DND-41 (cell line): Measurements from ENCODE around the gene NF1.

Experiments
- ATAC-seq: fragments of 200-7000 bp; cut with Tn5 transposase; 3 replicates; pipeline ENCODE4 v1.9.1; 2021; ENCODE audit warnings: low read depth; ENCODE audit not compliant: insufficient read depth
- DNase-seq: peaks from one replicate; pipeline ENCODE4 v3.0.0-alpha.2; 2020
- H2AFZ ChIP-seq: 2 replicates; pipeline ENCODE4 v1.6.0; 2012; ENCODE audit warnings: low read depth, low read length
- H3K27ac ChIP-seq: 2 replicates; pipeline ENCODE4 v1.5.1; 2012; ENCODE audit warnings: low read length, inconsistent platforms
- H3K27me3 ChIP-seq: fragments of 200-600 bp; sonication (generic); 2 replicates; pipeline ENCODE4 v1.6.0; 2012; ENCODE audit warnings: low read length, mild to moderate bottlenecking, inconsistent platforms; ENCODE audit not compliant: insufficient read depth, poor library complexity
- H3K36me3 ChIP-seq: 2 replicates; pipeline ENCODE4 v1.5.1; 2012; ENCODE audit warnings: low read length, inconsistent platforms; ENCODE audit not compliant: insufficient read depth
- H3K4me1 ChIP-seq: 2 replicates; pipeline ENCODE4 v1.5.1; 2012; ENCODE audit warnings: mild to moderate bottlenecking, low read length; ENCODE audit not compliant: insufficient read depth
- H3K4me2 ChIP-seq: 2 replicates; pipeline ENCODE4 v1.6.0; 2012; ENCODE audit warnings: mild to moderate bottlenecking, moderate library complexity, low read length, inconsistent platforms; ENCODE audit not compliant: insufficient read depth
- H3K4me3 ChIP-seq, 2 experiments: fragments of 200-600 bp in 1 of 2; shearing (Covaris generic) in 1 of 2; 2 replicates each; pipeline ENCODE4 v1.5.1; 2012 to 2016; ENCODE audit warnings: inconsistent platforms in 2 of 2, low read length in 2 of 2, mild to moderate bottlenecking in 2 of 2, low read depth in 1 of 2, moderate library complexity in 1 of 2
- H3K79me2 ChIP-seq: 2 replicates; pipeline ENCODE4 v1.6.0; 2012; ENCODE audit warnings: low read length, inconsistent platforms; ENCODE audit not compliant: insufficient read depth
- H3K9ac ChIP-seq: 2 replicates; pipeline ENCODE4 v1.6.0; 2012; ENCODE audit warnings: low read depth, mild to moderate bottlenecking, inconsistent platforms, low read length, moderate library complexity
- H3K9me3 ChIP-seq: 2 replicates; pipeline ENCODE4 v1.5.1; 2012; ENCODE audit warnings: low read length, moderate library complexity, mild to moderate bottlenecking, inconsistent platforms; ENCODE audit not compliant: insufficient read depth, severe bottlenecking
- H4K20me1 ChIP-seq: 2 replicates; pipeline ENCODE4 v1.6.0; 2012; ENCODE audit warnings: low read length; ENCODE audit not compliant: insufficient read depth
- EZH2 ChIP-seq: IDR thresholded peaks from 3 replicates; pipeline ENCODE4 v1.6.1; 2012; ENCODE audit warnings: borderline replicate concordance, low read depth, mild to moderate bottlenecking, moderate library complexity, low read length, inconsistent platforms; ENCODE audit not compliant: severe bottlenecking
- TF ChIP-seq, protein P1 (sequence below): IDR thresholded peaks from 2 replicates; pipeline ENCODE4 v1.5.1; 2012; ENCODE audit warnings: borderline replicate concordance, low read length, moderate library complexity, mild to moderate bottlenecking; ENCODE audit not compliant: poor library complexity, severe bottlenecking; ENCODE audit errors: extremely low read depth

NF1 gene

DNA sequence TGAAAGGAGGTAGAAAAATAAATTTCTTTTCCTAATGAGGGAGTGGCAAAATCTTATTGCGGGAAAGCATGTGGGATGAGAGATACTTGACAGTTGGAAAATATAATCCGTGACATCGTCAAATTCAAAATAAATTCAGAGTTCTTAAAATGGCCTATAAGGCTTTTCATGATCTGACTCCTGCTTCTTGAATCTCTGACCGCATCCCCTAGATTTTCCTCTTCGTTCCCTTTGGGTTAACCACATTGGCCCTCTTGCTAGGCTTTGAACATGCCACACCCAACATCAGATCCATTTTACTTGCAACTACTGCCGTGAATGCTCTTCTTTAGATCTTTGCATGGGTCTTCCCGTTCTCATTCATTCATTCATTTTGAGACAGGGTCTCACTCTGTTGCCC, 50.1 kb downstream of the NF1 start:
- no peaks in the 10 kb centered on the region for H3K27me3 ChIP-seq
- H3K27ac ChIP-seq = no peak overlapping the region
- no peak overlapping the region for H2AFZ ChIP-seq
- H3K36me3 ChIP-seq = peaks cover 12% of the 10 kb centered on the region
- peaks cover 75% of the 10 kb centered on the region for H3K79me2 ChIP-seq
- no peak overlapping the region for H3K4me3 ChIP-seq
- no peaks in the 10 kb centered on the region for H3K9me3 ChIP-seq
- peaks cover 11% of the 10 kb centered on the region; the same call in 1 of the 2 replicates for H4K20me1 ChIP-seq
- DNase-seq (no peak), ATAC-seq (no peak)
- H3K9ac ChIP-seq = no peak overlapping the region
- H3K4me2 ChIP-seq = no peak overlapping the region
- no peaks in the 10 kb centered on the region for H3K4me1 ChIP-seq
- TF ChIP-seq, protein P1, sequence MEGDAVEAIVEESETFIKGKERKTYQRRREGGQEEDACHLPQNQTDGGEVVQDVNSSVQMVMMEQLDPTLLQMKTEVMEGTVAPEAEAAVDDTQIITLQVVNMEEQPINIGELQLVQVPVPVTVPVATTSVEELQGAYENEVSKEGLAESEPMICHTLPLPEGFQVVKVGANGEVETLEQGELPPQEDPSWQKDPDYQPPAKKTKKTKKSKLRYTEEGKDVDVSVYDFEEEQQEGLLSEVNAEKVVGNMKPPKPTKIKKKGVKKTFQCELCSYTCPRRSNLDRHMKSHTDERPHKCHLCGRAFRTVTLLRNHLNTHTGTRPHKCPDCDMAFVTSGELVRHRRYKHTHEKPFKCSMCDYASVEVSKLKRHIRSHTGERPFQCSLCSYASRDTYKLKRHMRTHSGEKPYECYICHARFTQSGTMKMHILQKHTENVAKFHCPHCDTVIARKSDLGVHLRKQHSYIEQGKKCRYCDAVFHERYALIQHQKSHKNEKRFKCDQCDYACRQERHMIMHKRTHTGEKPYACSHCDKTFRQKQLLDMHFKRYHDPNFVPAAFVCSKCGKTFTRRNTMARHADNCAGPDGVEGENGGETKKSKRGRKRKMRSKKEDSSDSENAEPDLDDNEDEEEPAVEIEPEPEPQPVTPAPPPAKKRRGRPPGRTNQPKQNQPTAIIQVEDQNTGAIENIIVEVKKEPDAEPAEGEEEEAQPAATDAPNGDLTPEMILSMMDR = no peak
- TF ChIP-seq EZH2 = no peak

DNA sequence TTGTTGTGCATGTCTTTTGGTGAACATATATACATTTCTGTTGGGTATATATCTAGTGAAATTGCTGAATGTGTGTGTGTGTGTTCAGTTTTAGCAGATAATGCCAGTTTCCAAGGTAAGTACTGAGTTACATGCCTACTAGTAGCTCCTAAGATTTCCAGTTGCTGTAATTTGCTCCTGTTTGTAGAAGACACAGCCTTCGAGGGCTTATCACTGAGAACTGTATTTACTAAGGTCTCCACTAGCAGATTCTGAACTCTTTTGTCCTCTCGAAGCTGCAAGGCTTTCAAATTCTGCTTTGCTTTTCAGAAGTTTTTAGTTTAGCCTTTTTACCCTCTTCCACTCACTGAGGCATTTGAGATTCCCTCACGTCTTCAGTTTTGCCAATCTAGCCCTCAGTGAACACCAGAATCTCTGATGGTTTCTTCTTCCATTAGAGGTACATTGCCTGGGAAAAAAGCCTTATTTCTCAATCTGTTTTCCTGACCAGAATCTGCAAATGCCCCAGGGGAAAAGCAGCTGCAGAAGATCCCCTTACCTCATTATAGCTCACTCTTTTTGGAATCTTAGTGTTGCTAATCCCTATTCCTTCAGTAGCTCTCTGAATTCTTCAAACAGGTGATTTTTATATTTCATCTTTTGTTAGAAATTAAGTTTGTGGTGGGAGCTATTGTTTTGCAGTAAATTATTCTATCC, 52.9 kb downstream of the NF1 start:
- Histone ChIP-seq H3K27ac (no peak overlapping the region), H3K36me3 (peaks cover 13% of the 10 kb centered on the region), H3K9ac (no peak overlapping the region), H3K4me2 (no peak overlapping the region), H3K4me1 (no peaks in the 10 kb centered on the region), H3K27me3 (no peaks in the 10 kb centered on the region), H3K9me3 (no peaks in the 10 kb centered on the region), H3K4me3 (no peak overlapping the region), H3K79me2 (peaks cover 62% of the 10 kb centered on the region), H2AFZ (no peak overlapping the region), H4K20me1 (peaks cover 11% of the 10 kb centered on the region; the same call in 1 of the 2 replicates)
- TF ChIP-seq, protein P1 = no peak
- no peak for TF ChIP-seq EZH2
- ATAC-seq (no peak), DNase-seq (no peak)

DNA sequence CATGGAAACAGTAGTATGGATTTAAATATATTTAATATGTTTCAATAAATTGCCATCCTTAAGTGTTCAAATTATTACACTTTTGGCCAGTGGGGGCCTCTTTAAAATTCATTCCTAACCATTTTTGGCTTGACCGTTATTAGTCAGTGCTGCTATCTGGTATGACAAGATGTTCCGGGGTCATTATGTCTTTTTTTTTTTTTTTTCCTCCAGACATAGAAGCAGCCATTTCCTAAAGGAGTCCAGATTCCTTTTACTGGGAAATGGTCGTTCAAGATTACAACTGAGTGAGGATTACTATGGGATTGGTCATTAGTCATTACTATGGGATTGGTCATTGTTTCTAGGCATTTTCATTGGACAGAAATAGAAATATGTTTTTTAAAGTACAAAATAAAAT, 53.4 kb downstream of the NF1 start:
- H3K27ac ChIP-seq = no peak overlapping the region
- H3K9ac ChIP-seq = no peak overlapping the region
- DNase-seq (no peak), ATAC-seq (no peak)
- H3K9me3 ChIP-seq = no peaks in the 10 kb centered on the region
- H3K4me2 ChIP-seq = no peak overlapping the region
- H3K4me3 ChIP-seq = no peak overlapping the region
- H3K27me3 ChIP-seq = no peaks in the 10 kb centered on the region
- no peak for TF ChIP-seq EZH2
- TF ChIP-seq, protein P1 = no peak
- H3K4me1 ChIP-seq = no peaks in the 10 kb centered on the region
- peaks cover 11% of the 10 kb centered on the region; the same call in 1 of the 2 replicates for H4K20me1 ChIP-seq
- H2AFZ ChIP-seq = no peak overlapping the region
- peaks cover 64% of the 10 kb centered on the region for H3K79me2 ChIP-seq
- peaks cover 13% of the 10 kb centered on the region for H3K36me3 ChIP-seq
